HCT116 (cell line): ENCODE measurements around the gene MTA2. TPM values are rescaled to one million over a fixed set of nuclear protein-coding genes. Genes with fewer than 3 reads are reported as not detected.

Experiments used
- ATAC-seq: fragments of 200-7000 bp; cut with Tn5 transposase; 2 replicates; pipeline ENCODE4 v1.9.1; 2020; ENCODE audit warnings: mild to moderate bottlenecking, moderate library complexity
- BruUV-seq: library from RNA; stranded (reverse); fragments of 400-500 nt; replicated peaks from 2 replicates; lab custom pipeline; 2021; lab: Mats Ljungman, UMichigan
- CTCF ChIA-PET: fragments of 300-600 bp; sonication (Branson Sonifier 250); formaldehyde crosslinking; loops from one replicate; lab custom pipeline; 2021; ENCODE audit warnings: antibody characterized with exemption; lab: Charles Lee
- POLR2A ChIA-PET: fragments of 300-600, 350-600 bp; sonication (Branson Sonifier 250); formaldehyde crosslinking; loops from one replicate; lab custom pipeline; 2021; ENCODE audit warnings: antibody characterized with exemption; lab: Charles Lee
- RAD21 ChIA-PET, 2 experiments: fragments of 300-600 bp; sonication (Branson Sonifier 250); formaldehyde crosslinking; loops; one replicate each; lab custom pipeline; 2023; ENCODE audit warnings: low total read pairs in 2 of 2; ENCODE audit not compliant: uncharacterized antibody in 2 of 2, unreplicated experiment in 2 of 2, low non-redundant PET in 1 of 2; lab: Charles Lee
- DNase-seq: peaks from one replicate; pipeline ENCODE4 v3.0.0-alpha.2; 2010; ENCODE audit warnings: low read depth, low spot score
- H2AFZ ChIP-seq: fragments of 200-600 bp; shearing (Covaris generic), sonication (generic); 2 replicates; pipeline ENCODE4 v1.6.1; 2017; ENCODE audit warnings: low read depth, mixed run types, mixed read lengths, antibody characterized with exemption, low read length; ENCODE audit not compliant: poor library complexity, severe bottlenecking
- H3K27ac ChIP-seq: 2 replicates; pipeline ENCODE4 v1.5.1; 2012; ENCODE audit warnings: low read depth, low read length
- H3K27me3 ChIP-seq: fragments of 200-600 bp; sonication (generic); 2 replicates; pipeline ENCODE4 v1.6.1; 2016; ENCODE audit warnings: mixed run types, low read length, mixed read lengths; ENCODE audit not compliant: insufficient read depth
- H3K36me3 ChIP-seq, 2 experiments: fragments of 200-500 bp in 1 of 2; fragments of 200-600 bp in 1 of 2; sonication (Bioruptor generic) in 1 of 2; sonication (generic) in 1 of 2; 2 replicates each; pipeline versions ENCODE4 v1.5.1 to v1.6.1; 2014 to 2016; ENCODE audit warnings: low read length in 2 of 2, inconsistent platforms in 1 of 2, mixed read lengths in 1 of 2, mixed run types in 1 of 2; ENCODE audit not compliant: insufficient read depth in 2 of 2, control insufficient read depth in 1 of 2
- H3K4me1 ChIP-seq, 2 experiments: fragments of 200-600 bp in 1 of 2; sonication (generic) in 1 of 2; 2 replicates each; pipeline versions ENCODE4 v1.5.1 to v1.6.1; 2012 to 2017; ENCODE audit warnings: low read length in 2 of 2, inconsistent platforms in 1 of 2, mild to moderate bottlenecking in 1 of 2, mixed read lengths in 1 of 2, mixed run types in 1 of 2, moderate library complexity in 1 of 2; ENCODE audit not compliant: insufficient read depth in 2 of 2, control insufficient read depth in 1 of 2
- H3K4me2 ChIP-seq: fragments of 200-600 bp; sonication (generic); 2 replicates; pipeline ENCODE4 v1.6.1; 2017; ENCODE audit warnings: mixed run types, low read length, mixed read lengths
- H3K4me3 ChIP-seq, 2 experiments: fragments of 200-600 bp in 1 of 2; sonication (generic) in 1 of 2; replicated peaks in 1 of 2; 2 replicates each; pipeline ENCODE4 v1.5.1; 2011 to 2016; ENCODE audit warnings: low read length in 2 of 2, control low read depth in 1 of 2, low read depth in 1 of 2, mild to moderate bottlenecking in 1 of 2, mixed read lengths in 1 of 2, mixed run types in 1 of 2
- H3K79me2 ChIP-seq: fragments of 200-600 bp; sonication (generic); 2 replicates; pipeline ENCODE4 v1.6.1; 2017; ENCODE audit warnings: mild to moderate bottlenecking, mixed run types, low read length, moderate library complexity, mixed read lengths; ENCODE audit not compliant: insufficient read depth
- H3K9ac ChIP-seq: fragments of 200-600 bp; sonication (generic); 2 replicates; pipeline ENCODE4 v1.6.1; 2016; ENCODE audit warnings: low read length, mixed read lengths
- H3K9me2 ChIP-seq: fragments of 200-600 bp; sonication (generic), shearing (Covaris generic); 2 replicates; pipeline ENCODE4 v1.6.1; 2017; ENCODE audit warnings: mixed run types, mild to moderate bottlenecking, moderate library complexity; ENCODE audit not compliant: insufficient read depth
- H3K9me3 ChIP-seq, 2 experiments: fragments of 200-500 bp in 1 of 2; fragments of 200-600 bp in 1 of 2; sonication (Bioruptor generic) in 1 of 2; sonication (generic) in 1 of 2; 2 replicates each; pipeline ENCODE4 v1.6.1; 2014 to 2017; ENCODE audit warnings: low read length in 2 of 2, mixed read lengths in 2 of 2, inconsistent platforms in 1 of 2, low read depth in 1 of 2, mild to moderate bottlenecking in 1 of 2, mixed run types in 1 of 2, moderate library complexity in 1 of 2; ENCODE audit not compliant: control insufficient read depth in 1 of 2, insufficient read depth in 1 of 2
- H4K20me1 ChIP-seq: fragments of 200-600 bp; sonication (generic), shearing (Covaris generic); 2 replicates; pipeline ENCODE4 v1.6.1; 2017; ENCODE audit warnings: mixed run types, mild to moderate bottlenecking, moderate library complexity; ENCODE audit not compliant: insufficient read depth
- CTCF ChIP-seq, 3 experiments: fragments of 200-600 bp in 1 of 3; sonication (generic) in 1 of 3; IDR thresholded peaks in 2 of 3; conservative IDR thresholded peaks in 1 of 3; 2 replicates each; pipeline ENCODE4 v1.5.1; 2012 to 2017; ENCODE audit warnings: low read depth in 2 of 3, low read length in 2 of 3, antibody characterized with exemption in 1 of 3, borderline replicate concordance in 1 of 3, control low read depth in 1 of 3, mild to moderate bottlenecking in 1 of 3, mixed read lengths in 1 of 3, mixed run types in 1 of 3, moderate library complexity in 1 of 3; ENCODE audit not compliant: insufficient read depth in 1 of 3
- EZH2phosphoT487 ChIP-seq: fragments of 200-600 bp; IDR thresholded peaks from 2 replicates; pipeline ENCODE4 v1.6.1; 2018; ENCODE audit warnings: antibody characterized with exemption, borderline replicate concordance
- JUND ChIP-seq: IDR thresholded peaks from 2 replicates; pipeline ENCODE4 v1.6.1; 2012
- MAX ChIP-seq: IDR thresholded peaks from 2 replicates; pipeline ENCODE4 v1.6.1; 2012
- POLR2A ChIP-seq: IDR thresholded peaks from 2 replicates; pipeline ENCODE4 v1.7.0; 2011; ENCODE audit warnings: borderline replicate concordance; ENCODE audit not compliant: insufficient read depth, insufficient read length; ENCODE audit errors: extremely low read depth
- POLR2AphosphoS5 ChIP-seq: IDR thresholded peaks from 2 replicates; pipeline ENCODE4 v1.6.1; 2011; ENCODE audit warnings: mild to moderate bottlenecking, low read depth, low read length, moderate library complexity
- SRF ChIP-seq: IDR thresholded peaks from 2 replicates; pipeline ENCODE4 v1.6.1; 2012; ENCODE audit warnings: low read depth
- TCF7L2 ChIP-seq: IDR thresholded peaks from 2 replicates; pipeline ENCODE4 v1.7.0; 2011; ENCODE audit warnings: borderline replicate concordance, inconsistent platforms; ENCODE audit not compliant: insufficient read depth, insufficient read length; ENCODE audit errors: extremely low read depth
- ZNF274 ChIP-seq: fragments of 200-500 bp; sonication (Bioruptor generic); IDR thresholded peaks from 2 replicates; pipeline ENCODE4 v1.6.1; 2014; ENCODE audit warnings: mild to moderate bottlenecking, low read depth, low read length, inconsistent platforms
- intact Hi-C: fragments of 100-400 bp; cut with micrococcal nuclease; formaldehyde crosslinking; loops from 2 replicates; pipeline ENCODE4 v1.10.0; 2022
- total RNA-seq: library from RNA; stranded (reverse); gene quantifications from one replicate; pipeline ENCODE4 v1.2.1, GENCODE V29; 2021; ENCODE audit not compliant: unreplicated experiment

The MTA2 gene
- total RNA-seq, 1 experiment from 2014 or later = 98.9 TPM

GRCh38 chr11:62573592-62574362 lies 27.9 kb downstream of the MTA2 start, which contains the start of gene EEF1G (continued):
- TF ChIP-seq CTCF (IDR thresholded peaks at IDR 0.05 in 2 of 3, conservative IDR thresholded peaks at IDR 0.05 in 1 of 3; ENCODE audit: borderline replicate concordance in 1 of 3, insufficient read depth in 1 of 3, low read depth in 2 of 3, low read length in 2 of 3) (no peak), SRF (no peak), POLR2A (peak; percentile 79), ZNF274 (no peak)

- Histone ChIP-seq H3K4me3 (peak overlapping the region; percentile 76 to 99), H3K9me2 (no peaks in the 10 kb centered on the region), H3K27ac (peak overlapping the region; percentile 94), H4K20me1 (peaks cover 12% of the 10 kb centered on the region; the same call in 1 of the 2 replicates), H3K79me2 (peaks cover 56% of the 10 kb centered on the region), H3K4me2 (peak overlapping the region; percentile 87), H3K9ac (peak overlapping the region; percentile 98), H2AFZ (no peak overlapping the region), H3K36me3 (peaks cover 34 to 62% of the 10 kb centered on the region in 2 experiments), H3K4me1 (peaks cover 8 to 30% of the 10 kb centered on the region in 2 experiments), H3K9me3 (no peaks in the 10 kb centered on the region), H3K27me3 (no peaks in the 10 kb centered on the region)
- TF ChIP-seq TCF7L2 = no peak
- no peak for TF ChIP-seq JUND
- no peak for TF ChIP-seq EZH2phosphoT487
- TF ChIP-seq ZNF274 = no peak
- TF ChIP-seq MAX = no peak
- TF ChIP-seq POLR2AphosphoS5 = no peak
- ATAC-seq (peak; percentile 1; the same call in 1 of the 2 replicates), DNase-seq (no peak)
- intact Hi-C loops = no loop called here
- POLR2A ChIA-PET = interaction anchor here (0.7 to 1.8 kb wide), 26 partner anchors 8 to 283 kb away, joined by 3 to 52 read pairs (median 6); partner anchors contain the start of genes AHNAK, C11orf98, CSKMT and HNRNPUL2
- BruUV-seq = TSS peak; percentile 81
- RAD21 ChIA-PET = interaction anchor here (1.0 kb wide), 3 partner anchors 18 to 148 kb away, joined by 3 to 6 read pairs (median 3); partner anchors contain the start of gene TUT1 (in 2 of the 2)
- CTCF ChIA-PET = interaction anchor here (1.0 to 1.8 kb wide), 6 partner anchors 13 to 180 kb away, joined by 4 to 18 read pairs (median 6); partner anchors contain the start of gene TUT1
Measured at GRCh38 chr11:62573006-62573591, 28.6 kb downstream of the MTA2 start.
